GM19455 (cell line): ENCODE results near the gene KIF7.
"Not testable (repeated sequence)": the region's sequence is repeated elsewhere in the genome, so short reads cannot be mapped to it uniquely, and the experiment has no call there.

ENCODE experiments used
- ATAC-seq: cut with Tn5 transposase; IDR thresholded peaks from one replicate; pipeline ENCODE4 v1.9.1; 2021; ENCODE audit not compliant: unreplicated experiment

The KIF7 gene

DNA sequence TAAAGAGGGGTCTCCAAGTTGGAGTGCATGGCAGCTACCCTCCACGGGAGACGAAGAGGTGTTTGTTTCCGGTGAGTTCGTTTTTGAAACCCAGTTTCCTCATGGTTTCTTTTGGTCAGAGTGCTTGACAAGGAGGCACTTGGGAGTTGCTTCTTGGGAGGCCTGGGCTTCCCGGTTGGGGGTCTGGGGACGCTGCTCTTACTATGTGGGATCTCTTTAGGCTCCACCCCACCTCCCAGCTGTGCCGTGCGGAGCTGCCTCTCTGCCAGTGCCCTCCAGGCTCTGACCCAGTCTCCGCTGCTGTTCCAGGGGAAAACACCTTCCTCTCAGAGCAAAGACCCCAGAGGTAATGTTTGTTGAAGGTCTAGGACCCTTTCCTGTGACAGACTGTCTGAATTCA, 29.6 kb downstream of the KIF7 start:
- ATAC-seq: no peak

- no peak for ATAC-seq
These were observed 32.1 kb downstream of the KIF7 start for GRCh38 chr15:89623165-89623564.

- ATAC-seq: no peak
These were observed 33.7 kb downstream of the KIF7 start for GRCh38 chr15:89621547-89621946.

GRCh38 chr15:89616228-89616627, 39.0 kb downstream of the KIF7 start:
- ATAC-seq: no peak

DNA sequence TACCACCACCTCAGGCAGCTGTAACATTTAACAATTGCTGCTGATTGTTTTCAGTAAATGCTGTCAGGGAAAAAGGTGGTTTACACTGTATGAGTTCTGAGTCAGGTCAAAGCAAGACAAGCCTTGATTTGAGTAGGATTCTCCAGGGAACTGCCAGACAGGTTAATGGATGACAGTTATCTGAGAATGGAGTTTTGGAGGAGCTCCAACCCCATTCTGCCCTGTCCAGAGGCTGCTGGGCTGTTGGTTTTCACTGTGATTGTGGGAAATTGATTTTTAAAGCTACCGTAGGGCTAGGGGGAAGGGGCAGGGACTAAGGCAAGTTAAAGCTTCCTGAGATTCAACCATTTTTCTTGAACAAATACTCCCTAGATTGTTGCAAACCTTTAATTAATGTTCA, 40.1 kb downstream of the KIF7 start:
- no peak for ATAC-seq

- ATAC-seq: no peak
These were observed 41.1 kb downstream of the KIF7 start for GRCh38 chr15:89614164-89614563.

GRCh38 chr15:89613031-89613430, 42.2 kb downstream of the KIF7 start:
- no peak for ATAC-seq

- no peak for ATAC-seq
These were observed 44.0 kb downstream of the KIF7 start for GRCh38 chr15:89611317-89611716.

- ATAC-seq: no peak
These were observed 56.2 kb downstream of the KIF7 start for GRCh38 chr15:89599021-89599420.

DNA sequence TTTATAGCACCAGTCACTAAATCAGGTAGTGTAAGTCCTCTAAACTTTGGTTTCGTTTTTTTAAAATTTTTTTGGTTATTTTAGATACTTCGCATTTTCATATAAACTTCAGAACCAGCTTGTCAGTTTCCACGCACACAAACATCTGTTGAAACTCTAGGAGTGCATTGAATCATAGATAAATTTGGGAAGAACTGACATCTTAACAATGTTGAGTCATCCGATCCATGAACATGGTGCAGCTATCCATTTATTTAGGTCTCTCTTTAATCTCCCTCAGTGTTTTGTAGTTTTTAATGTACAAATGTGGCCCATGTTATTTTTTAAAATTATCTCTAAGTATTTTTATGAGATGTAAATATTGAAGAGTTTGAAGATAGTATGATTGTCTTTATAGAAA, 62.2 kb downstream of the KIF7 start:
- no peak for ATAC-seq

DNA sequence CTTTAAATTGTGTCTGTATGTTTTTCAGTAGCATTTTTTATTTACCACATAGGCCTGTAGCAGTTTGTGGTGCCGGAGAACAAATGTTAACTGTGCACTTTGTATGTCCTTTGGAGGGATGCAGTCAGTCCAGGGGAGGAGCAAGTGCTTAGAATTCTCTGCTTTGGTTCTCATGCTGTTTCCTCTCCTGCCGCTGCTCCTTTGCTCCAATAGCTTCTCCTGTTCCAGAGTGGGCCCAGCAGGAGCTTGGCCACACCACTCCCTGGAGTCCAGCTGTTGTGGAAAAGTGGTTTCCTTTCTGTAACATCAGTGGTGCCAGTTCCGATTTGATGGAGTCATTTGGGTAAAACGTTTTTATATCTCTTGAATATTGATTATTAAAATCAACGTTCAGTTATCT, 63.4 kb downstream of the KIF7 start:
- no peak for ATAC-seq

DNA sequence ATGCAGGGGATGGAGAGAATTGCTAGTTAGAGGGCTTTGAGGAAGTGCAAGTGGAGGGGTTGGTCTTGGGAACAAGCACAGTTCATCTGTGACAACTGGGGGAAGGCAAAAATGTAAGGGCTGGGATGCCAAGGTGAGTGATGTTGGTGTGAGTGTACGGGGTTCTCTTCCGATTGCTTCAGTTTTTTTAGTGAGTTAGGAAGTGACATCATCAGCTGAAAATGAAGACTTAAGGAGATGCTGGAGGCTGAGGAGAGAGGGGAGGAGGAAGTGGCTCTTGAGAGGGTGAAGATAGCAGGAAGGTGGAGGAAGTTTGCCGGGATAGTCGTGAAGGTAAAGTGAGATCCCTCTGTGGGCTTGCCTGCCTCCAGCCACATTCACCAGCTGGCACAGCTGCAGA, 67.3 kb downstream of the KIF7 start:
- no peak for ATAC-seq

- no peak for ATAC-seq
These were observed 68.6 kb downstream of the KIF7 start for GRCh38 chr15:89586651-89587050.

GRCh38 chr15:89580747-89581146, 74.5 kb downstream of the KIF7 start:
- ATAC-seq: not testable (repeated sequence)

GRCh38 chr15:89578146-89578545, 77.1 kb downstream of the KIF7 start:
- no peak for ATAC-seq
